Kasumi-1 (cell line): Measurements from ENCODE around the gene RPS15.

Experiments used
- DNase-seq, 2 experiments: peaks; one replicate each; lab custom pipeline; 2025; lab: John Stamatoyannopoulos, UW

RPS15 gene

GRCh38 chr19:1452802-1453524, 14.8 kb downstream of the RPS15 start:
- no peak for DNase-seq

DNA sequence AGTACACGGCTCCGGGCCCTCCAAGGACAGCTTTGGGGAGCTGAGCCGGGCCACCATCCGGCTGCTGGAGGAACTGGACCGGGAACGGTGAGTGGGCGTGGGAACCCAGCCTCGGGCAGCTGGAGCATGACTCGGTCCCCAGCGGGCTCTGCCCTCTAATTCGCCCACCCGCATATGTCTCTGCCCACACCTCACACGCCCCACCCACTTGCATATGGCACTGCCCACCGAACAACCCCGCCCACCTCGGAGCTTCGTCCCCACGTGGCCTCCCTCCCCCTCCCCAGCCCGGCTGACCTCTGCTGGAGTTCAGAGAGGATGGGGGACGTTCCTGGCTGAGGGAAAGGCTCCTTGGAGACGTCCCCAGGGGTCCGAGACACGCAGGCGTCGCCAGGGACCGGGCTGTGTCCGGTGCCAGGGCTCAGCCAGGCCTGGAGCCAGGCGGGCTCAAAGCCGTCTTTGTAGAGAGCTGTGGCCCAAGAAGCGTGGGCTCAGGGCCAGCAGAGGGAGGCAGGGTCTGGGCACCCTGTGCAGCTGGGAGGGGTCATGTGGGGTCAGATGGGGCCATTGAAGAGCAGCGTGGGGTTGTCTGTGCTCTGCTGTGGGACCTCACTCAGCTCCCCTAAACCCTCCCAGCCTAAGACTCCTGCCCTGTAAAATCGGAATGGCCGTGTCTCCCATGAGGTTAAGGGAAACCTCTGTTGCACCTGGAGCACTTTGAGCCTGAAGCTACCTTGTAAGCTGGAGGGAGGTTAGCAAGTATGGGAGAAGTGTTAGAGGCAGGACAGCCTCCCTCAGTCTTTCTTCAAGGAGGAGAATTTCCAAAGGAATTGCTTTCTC, 15.5 kb downstream of the RPS15 start:
- DNase-seq, result no peak

GRCh38 chr19:1455002-1455335, 16.8 kb downstream of the RPS15 start:
- DNase-seq, result peak; percentile 19 to 41

- peak; percentile 65 to 71 for DNase-seq
Measured at GRCh38 chr19:1455336-1456120, 17.3 kb downstream of the RPS15 start.

GRCh38 chr19:1456121-1456900, 18.1 kb downstream of the RPS15 start:
- no peak for DNase-seq

GRCh38 chr19:1457031-1457739, 19.0 kb downstream of the RPS15 start:
- DNase-seq, result no peak

- DNase-seq, result no peak
Measured at GRCh38 chr19:1457892-1458291, 19.7 kb downstream of the RPS15 start.

DNA sequence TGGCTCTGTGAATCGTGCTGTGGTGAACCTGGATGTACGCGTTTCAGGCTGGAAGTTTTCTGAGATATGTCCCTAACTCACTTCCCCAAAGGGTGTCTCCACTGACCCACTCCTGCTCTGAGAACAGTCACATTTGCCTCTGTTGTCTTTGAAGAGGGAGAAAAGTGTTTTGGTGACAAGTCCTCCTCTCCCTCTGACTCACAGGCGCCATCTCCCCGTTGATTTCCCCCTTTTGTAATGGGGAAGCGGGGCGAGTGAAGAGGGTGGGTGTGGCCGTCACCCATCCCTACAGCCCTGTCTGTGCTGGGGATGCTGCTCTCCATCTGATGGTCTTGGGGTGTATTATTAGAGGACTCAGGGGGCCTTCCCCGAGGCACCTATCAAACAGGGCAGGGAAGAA, 21.3 kb downstream of the RPS15 start:
- DNase-seq, result no peak

DNA sequence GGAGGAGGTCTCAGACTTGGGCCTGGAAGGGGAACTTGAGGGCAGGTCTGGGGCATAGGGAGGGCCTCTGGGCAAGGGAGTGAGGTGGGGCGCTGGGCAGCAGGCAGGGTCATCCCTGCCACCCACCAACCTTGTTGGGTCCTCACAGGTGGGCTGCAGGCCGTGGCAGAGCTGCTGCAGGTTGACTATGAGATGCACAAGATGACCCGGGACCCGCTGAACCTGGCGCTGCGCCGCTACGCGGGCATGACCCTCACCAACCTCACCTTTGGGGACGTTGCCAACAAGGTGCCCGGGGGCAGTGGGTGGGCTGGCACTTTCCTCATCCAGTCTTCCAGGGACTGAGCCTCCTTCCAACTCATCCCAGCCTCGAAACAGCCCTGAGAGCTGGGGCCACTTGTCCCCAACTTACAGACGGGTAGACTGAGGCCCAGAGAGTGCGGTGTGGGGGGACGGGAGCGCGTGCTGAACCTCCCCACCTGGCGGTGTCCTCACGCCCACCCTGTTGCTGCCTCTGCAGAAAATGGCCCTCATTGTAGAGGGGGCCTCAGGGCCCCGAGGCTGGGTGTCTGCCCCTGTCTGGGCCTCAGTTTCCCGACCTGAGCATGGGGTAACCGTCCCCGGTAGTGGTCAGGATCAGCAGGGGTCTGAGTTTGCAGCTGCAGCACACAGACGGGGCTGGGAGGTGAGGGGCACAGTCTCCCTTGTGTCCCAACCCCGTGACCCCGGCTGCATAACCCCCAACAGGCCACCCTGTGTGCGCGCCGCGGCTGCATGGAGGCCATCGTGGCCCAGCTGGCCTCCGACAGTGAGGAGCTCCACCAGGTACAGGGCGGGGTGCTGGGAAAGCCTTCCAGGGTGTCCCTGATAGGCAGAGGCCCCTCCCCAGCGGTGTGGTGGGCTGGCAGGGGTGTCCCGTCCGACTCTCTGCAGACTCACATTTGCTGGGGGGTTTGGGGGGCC, 22.1 kb downstream of the RPS15 start:
- no peak for DNase-seq

- DNase-seq, result no peak
Measured at GRCh38 chr19:1461862-1462261, 23.7 kb downstream of the RPS15 start.

- no peak for DNase-seq
Measured at GRCh38 chr19:1465191-1466016, 27.2 kb downstream of the RPS15 start.

GRCh38 chr19:1466018-1466460, 27.8 kb downstream of the RPS15 start:
- DNase-seq, result no peak

DNA sequence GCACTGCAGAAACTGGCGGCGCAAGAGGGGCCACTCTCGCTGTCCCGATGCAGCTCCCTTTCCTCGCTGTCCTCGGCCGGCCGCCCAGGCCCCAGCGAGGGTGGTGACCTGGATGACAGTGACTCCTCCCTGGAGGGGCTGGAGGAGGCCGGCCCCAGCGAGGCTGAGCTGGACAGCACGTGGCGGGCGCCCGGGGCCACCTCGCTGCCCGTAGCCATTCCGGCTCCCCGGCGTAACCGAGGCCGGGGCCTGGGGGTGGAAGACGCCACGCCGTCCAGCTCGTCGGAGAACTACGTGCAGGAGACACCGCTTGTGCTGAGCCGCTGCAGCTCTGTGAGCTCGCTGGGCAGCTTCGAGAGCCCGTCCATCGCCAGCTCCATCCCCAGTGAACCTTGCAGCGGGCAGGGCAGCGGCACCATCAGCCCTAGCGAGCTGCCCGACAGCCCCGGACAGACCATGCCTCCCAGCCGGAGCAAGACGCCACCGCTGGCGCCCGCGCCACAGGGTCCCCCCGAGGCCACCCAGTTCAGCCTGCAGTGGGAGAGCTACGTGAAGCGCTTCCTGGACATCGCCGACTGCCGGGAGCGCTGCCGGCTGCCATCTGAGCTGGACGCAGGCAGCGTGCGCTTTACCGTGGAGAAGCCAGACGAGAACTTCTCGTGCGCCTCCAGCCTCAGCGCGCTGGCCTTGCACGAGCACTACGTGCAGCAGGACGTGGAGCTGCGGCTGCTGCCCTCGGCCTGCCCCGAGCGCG, 28.4 kb downstream of the RPS15 start:
- no peak for DNase-seq

DNA sequence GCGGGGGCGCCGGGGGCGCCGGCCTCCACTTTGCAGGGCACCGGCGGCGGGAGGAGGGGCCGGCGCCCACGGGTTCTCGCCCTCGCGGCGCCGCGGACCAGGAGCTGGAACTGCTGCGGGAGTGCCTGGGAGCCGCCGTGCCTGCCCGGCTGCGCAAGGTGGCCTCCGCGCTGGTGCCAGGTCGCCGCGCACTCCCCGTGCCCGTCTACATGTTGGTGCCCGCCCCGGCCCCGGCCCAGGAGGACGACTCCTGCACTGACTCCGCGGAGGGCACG, 29.0 kb downstream of the RPS15 start:
- no peak for DNase-seq

- DNase-seq, result no peak
Measured at GRCh38 chr19:1467490-1468273, 29.5 kb downstream of the RPS15 start.

- DNase-seq, result no peak
Measured at GRCh38 chr19:1468274-1468820, 30.2 kb downstream of the RPS15 start.

GRCh38 chr19:1468821-1469254, 30.6 kb downstream of the RPS15 start:
- peak; percentile 39 to 41 for DNase-seq
